ENCODE data around the gene FNDC3B. TPM values are rescaled to one million over a fixed set of nuclear protein-coding genes. Genes with fewer than 3 reads are reported as not detected.

FNDC3B gene
- total and polyA plus RNA-seq, 10 donors = 3.1 to 149 (median 103) TPM

- DNase-seq = no peak
- Histone ChIP-seq H3K27ac (no peak overlapping the region), H3K36me3 (peaks cover 0 to 49% (median 8%) of the 10 kb centered on the region in 6 donors), H3K27me3 (replicated peaks in 1 of 7) (no peaks in the 10 kb centered on the region), H3K4me1 (no peaks in the 10 kb centered on the region), H3K9me3 (no peaks in the 10 kb centered on the region), H3K4me3 (no peak overlapping the region)
- WGBS, 5 donors = 46 to 96% (median 81%) methylated on average over 2 of the region's 2 CpGs
- intact Hi-C loops (cut with DNase I; ENCODE audit: low total_unique reads) = no loop called here
- TF ChIP-seq CTCF (IDR thresholded peaks at IDR 0.05 in 8 of 11, conservative IDR thresholded peaks at IDR 0.05 in 3 of 11) (no peak), POLR2AphosphoS5 (IDR thresholded peaks at IDR 0.05) (no peak), POLR2A (IDR thresholded peaks at IDR 0.05) (no peak)
Observed at GRCh38 chr3:172402090-172402489, 362.7 kb downstream of the FNDC3B start.

GRCh38 chr3:172402892-172403643 is 363.7 kb downstream of the FNDC3B start:
- H3K4me1 ChIP-seq = no peaks in the 10 kb centered on the region
- TF ChIP-seq POLR2AphosphoS5 (IDR thresholded peaks at IDR 0.05) (no peak), CTCF (IDR thresholded peaks at IDR 0.05 in 8 of 11, conservative IDR thresholded peaks at IDR 0.05 in 3 of 11) (no peak), POLR2A (IDR thresholded peaks at IDR 0.05) (no peak)
- intact Hi-C loops (cut with DNase I; ENCODE audit: low total_unique reads) = no loop called here
- no peak for DNase-seq
- H3K9me3 ChIP-seq = no peaks in the 10 kb centered on the region
- H3K4me3 ChIP-seq = no peak overlapping the region
- no peak overlapping the region for H3K27ac ChIP-seq
- H3K36me3 ChIP-seq = peaks cover 0 to 41% (median 6%) of the 10 kb centered on the region in 6 donors
- 80 to 95% (median 92%) methylated on average over 8 of the region's 8 CpGs for WGBS, 5 donors
- no peaks in the 10 kb centered on the region for H3K27me3 ChIP-seq (replicated peaks in 1 of 7)

GRCh38 chr3:172404237-172404962 is 365.0 kb downstream of the FNDC3B start:
- 60 to 66% (median 62%) methylated on average over 12 of the region's 12 CpGs for WGBS, 5 donors
- Histone ChIP-seq H3K27ac (no peak overlapping the region), H3K4me1 (no peaks in the 10 kb centered on the region), H3K4me3 (no peak overlapping the region), H3K27me3 (replicated peaks in 1 of 7) (no peaks in the 10 kb centered on the region), H3K9me3 (no peaks in the 10 kb centered on the region), H3K36me3 (peaks cover 0 to 29% (median 2%) of the 10 kb centered on the region in 6 donors)
- DNase-seq = no peak
- no peak for TF ChIP-seq CTCF (IDR thresholded peaks at IDR 0.05 in 8 of 11, conservative IDR thresholded peaks at IDR 0.05 in 3 of 11)
- TF ChIP-seq POLR2AphosphoS5 (IDR thresholded peaks at IDR 0.05) = no peak
- no peak for TF ChIP-seq POLR2A (IDR thresholded peaks at IDR 0.05)
- intact Hi-C loops (cut with DNase I; ENCODE audit: low total_unique reads) = no loop called here

GRCh38 chr3:172405914-172406313 is 366.5 kb downstream of the FNDC3B start:
- Histone ChIP-seq H3K36me3 (peaks cover 0 to 19% (median 2%) of the 10 kb centered on the region in 6 donors), H3K4me1 (no peaks in the 10 kb centered on the region), H3K27me3 (replicated peaks in 1 of 7) (peaks cover 0 to 3% (median 0%) of the 10 kb centered on the region in 7 donors), H3K9me3 (no peaks in the 10 kb centered on the region), H3K4me3 (no peak overlapping the region), H3K27ac (no peak overlapping the region)
- intact Hi-C loops (cut with DNase I; ENCODE audit: low total_unique reads) = no loop called here
- TF ChIP-seq POLR2A (IDR thresholded peaks at IDR 0.05) (no peak), POLR2AphosphoS5 (IDR thresholded peaks at IDR 0.05) (no peak), CTCF (IDR thresholded peaks at IDR 0.05 in 8 of 11, conservative IDR thresholded peaks at IDR 0.05 in 3 of 11) (no peak)
- WGBS, 5 donors = 81 to 98% (median 92%) methylated on average over 2 of the region's 2 CpGs
- DNase-seq = no peak
